ENCODE data around the gene LHX3. TPM values are rescaled to one million over a fixed set of nuclear protein-coding genes. Genes with fewer than 3 reads are reported as not detected.

Gene LHX3
- total and polyA plus RNA-seq, 2 donors (not counting 1 experiment from before 2014, with no cell fraction given): not detected

- no peak overlapping the region for H3K4me3 ChIP-seq (replicated peaks in 1 of 4; ENCODE audit: control extremely low read depth in 1 of 4, insufficient read depth in 1 of 4, low read depth in 3 of 4, low read length in 4 of 4)
Observed at GRCh38 chr9:136190237-136190601, 14.7 kb downstream of the LHX3 start.

GRCh38 chr9:136189394-136190236 lies 15.3 kb downstream of the LHX3 start:
- TF ChIP-seq CTCF (conservative IDR thresholded peaks at IDR 0.05 in 1 of 2, IDR thresholded peaks at IDR 0.05 in 1 of 2; ENCODE audit: low read depth in 1 of 2, low read length in 2 of 2) (no peak), EZH2 (IDR thresholded peaks at IDR 0.05; ENCODE audit: low read length, missing control alignments) (no peak)
- Histone ChIP-seq H3K9ac (ENCODE audit: insufficient read depth, low read length) (no peak overlapping the region), H3K4me1 (ENCODE audit: control insufficient read depth, extremely low read depth, insufficient read depth, low read length) (no peaks in the 10 kb centered on the region), H3K27ac (ENCODE audit: insufficient read depth, low read length) (no peak overlapping the region), H3K4me2 (ENCODE audit: extremely low read depth, insufficient read depth, low read length) (no peak overlapping the region), H3K27me3 (ENCODE audit: control insufficient read depth, insufficient read depth, low read length) (peaks cover 31% of the 10 kb centered on the region), H3K4me3 (replicated peaks in 1 of 4; ENCODE audit: control extremely low read depth in 1 of 4, insufficient read depth in 1 of 4, low read depth in 3 of 4, low read length in 4 of 4) (no peak overlapping the region), H2AFZ (ENCODE audit: low read length) (no peak overlapping the region), H3K9me3 (ENCODE audit: control insufficient read depth, insufficient read depth, low read depth, low read length) (no peaks in the 10 kb centered on the region), H3K79me2 (ENCODE audit: control insufficient read depth, insufficient read depth, low read length) (no peaks in the 10 kb centered on the region), H4K20me1 (ENCODE audit: control insufficient read depth, extremely low read depth, insufficient read depth, low read length) (no peaks in the 10 kb centered on the region), H3K36me3 (ENCODE audit: control insufficient read depth, insufficient read depth, low read length) (no peaks in the 10 kb centered on the region)
- no peak for DNase-seq (ENCODE audit: low read depth in 2 of 2)

More at GRCh38 chr9:136190237-136190601, 14.7 kb downstream of the LHX3 start:
- Histone ChIP-seq H3K9me3 (ENCODE audit: control insufficient read depth, insufficient read depth, low read depth, low read length) (no peaks in the 10 kb centered on the region), H3K4me1 (ENCODE audit: control insufficient read depth, extremely low read depth, insufficient read depth, low read length) (no peaks in the 10 kb centered on the region), H3K27ac (ENCODE audit: insufficient read depth, low read length) (no peak overlapping the region), H3K9ac (ENCODE audit: insufficient read depth, low read length) (no peak overlapping the region), H3K4me2 (ENCODE audit: extremely low read depth, insufficient read depth, low read length) (no peak overlapping the region), H4K20me1 (ENCODE audit: control insufficient read depth, extremely low read depth, insufficient read depth, low read length) (no peaks in the 10 kb centered on the region), H3K79me2 (ENCODE audit: control insufficient read depth, insufficient read depth, low read length) (no peaks in the 10 kb centered on the region), H2AFZ (ENCODE audit: low read length) (no peak overlapping the region), H3K36me3 (ENCODE audit: control insufficient read depth, insufficient read depth, low read length) (no peaks in the 10 kb centered on the region), H3K27me3 (ENCODE audit: control insufficient read depth, insufficient read depth, low read length) (peaks cover 32% of the 10 kb centered on the region)
- DNase-seq (ENCODE audit: low read depth in 2 of 2): no peak
- TF ChIP-seq CTCF (conservative IDR thresholded peaks at IDR 0.05 in 1 of 2, IDR thresholded peaks at IDR 0.05 in 1 of 2; ENCODE audit: low read depth in 1 of 2, low read length in 2 of 2) (no peak), EZH2 (IDR thresholded peaks at IDR 0.05; ENCODE audit: low read length, missing control alignments) (no peak)

- Histone ChIP-seq H3K4me2 (ENCODE audit: extremely low read depth, insufficient read depth, low read length) (no peak overlapping the region), H3K9me3 (ENCODE audit: control insufficient read depth, insufficient read depth, low read depth, low read length) (no peaks in the 10 kb centered on the region), H2AFZ (ENCODE audit: low read length) (no peak overlapping the region), H3K4me1 (ENCODE audit: control insufficient read depth, extremely low read depth, insufficient read depth, low read length) (no peaks in the 10 kb centered on the region), H4K20me1 (ENCODE audit: control insufficient read depth, extremely low read depth, insufficient read depth, low read length) (no peaks in the 10 kb centered on the region), H3K79me2 (ENCODE audit: control insufficient read depth, insufficient read depth, low read length) (no peaks in the 10 kb centered on the region), H3K27me3 (ENCODE audit: control insufficient read depth, insufficient read depth, low read length) (peaks cover 23% of the 10 kb centered on the region), H3K4me3 (replicated peaks in 1 of 4; ENCODE audit: control extremely low read depth in 1 of 4, insufficient read depth in 1 of 4, low read depth in 3 of 4, low read length in 4 of 4) (no peak overlapping the region), H3K36me3 (ENCODE audit: control insufficient read depth, insufficient read depth, low read length) (no peaks in the 10 kb centered on the region), H3K27ac (ENCODE audit: insufficient read depth, low read length) (no peak overlapping the region), H3K9ac (ENCODE audit: insufficient read depth, low read length) (no peak overlapping the region)
- TF ChIP-seq CTCF (conservative IDR thresholded peaks at IDR 0.05 in 1 of 2, IDR thresholded peaks at IDR 0.05 in 1 of 2; ENCODE audit: low read depth in 1 of 2, low read length in 2 of 2): no peak
- no peak for TF ChIP-seq EZH2 (IDR thresholded peaks at IDR 0.05; ENCODE audit: low read length, missing control alignments)
- DNase-seq (ENCODE audit: low read depth in 2 of 2): no peak
Observed at GRCh38 chr9:136187683-136188586, 17.0 kb downstream of the LHX3 start.
